GM11168 (cell line): ENCODE results near the gene OGDH.
"Not testable (repeated sequence)": the region's sequence is repeated elsewhere in the genome, so short reads cannot be mapped to it uniquely, and the experiment has no call there.

ENCODE experiments used
- in situ Hi-C: fragments of 300-500 bp; cut with MboI; formaldehyde crosslinking; loops from one replicate; pipeline ENCODE4 v1.12.0; 2022; ENCODE audit warnings: low sequenced_read_pairs; ENCODE audit not compliant: unreplicated experiment

Gene OGDH

GRCh38 chr7:44727158-44727936 is 120.9 kb downstream of the OGDH start:
- in situ Hi-C loops: no loop called here

DNA sequence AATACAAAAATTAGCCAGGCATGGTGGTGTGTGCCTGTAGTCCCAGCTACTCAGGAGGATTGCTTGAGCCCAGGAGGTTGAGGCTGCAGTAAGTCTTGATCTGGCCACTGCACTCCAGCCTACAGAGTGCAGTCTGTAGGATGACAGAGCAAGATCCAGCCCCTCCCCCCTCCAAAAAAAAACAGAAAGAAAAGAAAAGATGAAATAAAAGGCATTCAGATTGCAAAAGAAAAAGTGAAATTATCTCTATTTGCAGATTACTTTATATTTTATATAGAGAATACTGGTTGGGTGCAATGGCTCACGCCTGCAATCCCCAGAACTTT is 121.5 kb downstream of the OGDH start:
- in situ Hi-C loops: no loop called here

DNA sequence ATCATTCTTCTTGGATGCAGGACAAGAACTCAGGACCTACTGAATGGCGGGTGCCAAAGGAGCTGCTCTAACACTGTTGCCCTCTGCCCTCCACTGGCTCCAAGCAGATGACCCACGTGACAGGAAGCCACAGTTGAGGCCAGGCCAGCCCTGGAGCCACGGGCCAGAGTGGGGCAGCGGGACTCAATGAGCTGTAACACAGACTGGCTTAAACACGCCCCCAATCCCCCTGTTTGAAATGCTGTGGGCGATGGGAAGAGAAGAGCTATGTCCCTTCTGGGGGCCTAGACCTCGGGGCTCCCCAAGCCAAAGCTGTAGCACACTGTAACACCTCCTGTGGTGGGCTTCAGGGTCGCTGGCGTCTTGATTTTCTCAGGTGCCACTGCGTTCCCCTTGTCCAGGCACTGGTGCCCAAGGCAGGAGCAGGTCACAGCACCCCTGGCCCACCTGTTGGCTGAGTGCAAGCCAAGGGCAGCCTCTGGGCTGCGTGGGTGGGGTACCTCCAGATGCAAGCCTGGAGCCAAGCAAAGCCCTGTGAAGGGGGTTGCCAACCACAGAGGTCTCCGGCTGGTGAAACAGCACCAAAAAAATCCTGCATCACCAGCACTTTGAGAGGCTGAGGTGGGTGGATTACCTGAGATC is 123.6 kb downstream of the OGDH start:
- in situ Hi-C loops: no loop called here

DNA sequence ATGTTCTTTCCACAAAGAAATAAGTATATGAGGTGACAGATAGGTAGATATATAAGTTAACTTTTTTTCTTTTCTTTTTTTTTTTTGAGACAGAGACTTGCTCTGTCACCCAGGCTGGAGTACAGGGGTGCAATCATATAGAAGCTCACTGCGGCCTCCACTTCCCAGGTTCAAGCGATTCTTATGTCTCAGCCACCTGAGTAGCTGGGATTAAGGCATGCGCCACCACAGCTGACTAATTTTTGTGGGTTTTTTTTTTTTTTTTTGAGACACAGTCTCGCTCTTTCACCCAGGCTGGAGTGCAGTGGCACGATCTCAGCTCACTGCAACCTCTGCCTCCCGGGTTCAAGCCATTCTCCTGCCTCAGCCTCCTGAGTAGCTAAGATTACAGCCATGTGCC is 126.5 kb downstream of the OGDH start:
- in situ Hi-C loops: not testable (repeated sequence)

- in situ Hi-C loops: no loop called here
Measured at GRCh38 chr7:44733708-44734481, 127.5 kb downstream of the OGDH start.

GRCh38 chr7:44735403-44736165 is 129.2 kb downstream of the OGDH start:
- in situ Hi-C loops: no loop called here

- in situ Hi-C loops: no loop called here
Measured at GRCh38 chr7:44736896-44737295, 130.5 kb downstream of the OGDH start.

- in situ Hi-C loops: no loop called here
Measured at GRCh38 chr7:44738051-44738723, 131.8 kb downstream of the OGDH start.

DNA sequence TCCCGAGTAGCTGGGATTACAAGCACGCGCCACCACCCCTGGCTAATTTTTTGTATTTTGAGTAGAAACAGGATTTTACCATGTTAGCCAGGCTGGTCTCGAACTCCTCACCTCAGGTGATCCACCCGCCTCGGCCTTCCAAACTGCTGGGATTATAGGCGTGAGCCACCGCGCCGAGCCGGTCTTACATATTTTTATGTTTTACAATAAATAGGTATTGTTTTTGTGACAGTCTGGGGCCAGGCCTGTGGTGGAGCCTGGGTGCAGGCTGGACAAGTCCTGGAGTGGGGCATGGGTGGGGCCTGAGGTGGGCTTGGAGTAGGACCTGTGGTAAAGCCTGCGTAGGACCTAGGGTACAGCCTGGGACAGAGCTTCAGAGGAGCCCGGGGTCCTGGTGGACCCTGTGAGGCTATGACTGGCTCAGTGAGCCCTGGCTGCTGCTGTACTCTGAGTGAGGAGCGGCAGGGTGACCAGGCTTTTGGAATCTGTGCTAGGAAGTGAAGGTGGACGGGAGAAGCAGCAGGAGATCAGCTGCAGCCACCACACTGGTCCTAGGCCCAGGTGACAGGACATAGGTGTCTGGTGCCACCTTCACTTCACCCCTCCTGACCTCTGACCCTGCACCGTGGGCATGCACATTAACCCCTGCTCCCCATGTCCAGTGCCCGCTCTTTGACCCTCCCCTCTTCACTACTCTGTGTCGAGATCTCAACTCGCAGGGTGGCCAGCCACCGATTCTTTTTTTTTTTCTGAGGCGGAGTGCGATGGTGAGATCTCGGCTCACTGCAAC is 132.6 kb downstream of the OGDH start:
- in situ Hi-C loops: no loop called here

DNA sequence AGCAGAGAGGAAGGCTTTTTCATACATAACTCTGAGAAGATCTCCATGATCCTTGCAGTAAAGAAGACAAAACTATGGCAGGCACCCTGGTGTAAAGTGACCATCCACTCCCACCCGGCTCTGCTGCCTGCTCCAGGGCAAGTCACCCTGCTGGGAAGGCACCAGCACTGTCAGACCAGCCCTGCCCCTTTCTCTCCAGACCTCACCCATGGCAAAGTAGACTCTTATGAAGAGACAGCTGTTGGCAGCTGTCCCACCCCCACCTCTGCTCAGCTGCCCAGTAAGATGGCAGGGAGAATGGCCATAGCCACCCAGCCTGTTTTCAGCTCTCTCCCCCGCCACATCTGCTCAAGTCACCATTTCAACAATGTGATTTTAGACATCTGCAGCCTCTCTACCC is 133.6 kb downstream of the OGDH start:
- in situ Hi-C loops: no loop called here

DNA sequence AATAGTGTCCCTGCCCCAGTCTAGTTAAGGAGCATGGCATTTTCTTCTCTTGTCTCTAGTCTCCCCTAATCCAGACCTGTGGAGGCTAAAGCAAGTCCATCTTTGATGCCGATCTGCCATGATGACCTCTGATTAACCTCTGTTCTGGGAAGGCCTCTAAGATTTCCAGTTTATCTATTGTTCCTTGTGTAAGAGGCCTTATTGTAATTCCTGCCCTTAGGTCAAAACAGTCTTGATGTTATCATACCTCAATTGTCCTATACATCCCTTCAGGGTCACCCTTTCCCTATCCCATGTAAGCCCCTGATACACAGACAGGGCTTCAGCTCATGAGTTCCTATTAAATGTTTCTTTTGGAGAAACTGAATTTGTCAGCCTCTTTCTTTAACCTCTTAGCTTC is 137.3 kb downstream of the OGDH start:
- in situ Hi-C loops: no loop called here

DNA sequence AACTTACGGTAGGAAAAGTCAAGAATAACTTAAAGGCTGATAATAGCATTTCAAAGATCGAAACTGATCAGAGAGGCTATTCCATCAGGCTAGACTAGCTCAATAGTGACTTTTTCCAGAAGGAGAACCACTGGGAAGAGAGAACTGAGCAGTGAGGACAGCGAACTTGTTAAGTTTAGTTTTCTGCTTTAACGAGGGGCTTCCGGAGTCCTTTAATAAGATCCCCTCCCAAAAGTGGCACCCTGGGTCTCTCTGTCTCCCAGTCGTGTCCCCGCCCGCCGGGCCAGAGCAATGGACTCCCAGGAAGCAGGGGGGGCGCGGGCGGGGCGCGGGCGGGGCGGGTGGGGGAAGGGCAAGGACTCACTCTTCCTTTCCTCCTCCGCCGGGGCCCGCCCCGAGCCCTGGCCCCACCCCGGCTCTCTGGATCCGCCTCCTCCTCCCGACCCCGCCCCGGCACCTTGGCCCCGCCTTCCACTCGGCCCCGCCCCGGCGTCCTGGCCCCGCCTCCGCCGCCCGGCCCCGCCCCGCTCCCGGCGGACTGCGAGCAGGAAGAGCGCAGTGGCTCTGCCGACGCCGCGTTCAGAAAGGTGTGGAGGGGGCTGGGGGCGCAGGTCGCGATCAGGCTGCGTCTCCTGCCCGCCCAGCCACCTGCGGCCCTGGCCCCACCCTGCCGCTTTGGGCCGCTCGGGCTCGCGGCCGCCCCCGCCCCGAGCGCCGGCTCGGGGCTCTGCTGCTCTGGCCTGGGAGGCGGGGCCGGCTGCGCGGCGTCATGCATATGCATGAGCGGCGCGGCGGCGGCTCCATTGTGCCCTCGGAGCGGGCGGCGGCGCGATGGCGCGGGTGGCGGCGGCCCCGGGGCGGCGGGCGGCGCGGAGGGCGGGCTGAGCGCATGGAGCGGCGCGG is 141.9 kb downstream of the OGDH start, which contains the start of gene ZMIZ2:
Gene ZMIZ2 (plus strand): TSS at position 803 of the 903 bp plus-strand sequence. CDS start 7,403 bp downstream, outside the sequence.
- in situ Hi-C loops: no loop called here

DNA sequence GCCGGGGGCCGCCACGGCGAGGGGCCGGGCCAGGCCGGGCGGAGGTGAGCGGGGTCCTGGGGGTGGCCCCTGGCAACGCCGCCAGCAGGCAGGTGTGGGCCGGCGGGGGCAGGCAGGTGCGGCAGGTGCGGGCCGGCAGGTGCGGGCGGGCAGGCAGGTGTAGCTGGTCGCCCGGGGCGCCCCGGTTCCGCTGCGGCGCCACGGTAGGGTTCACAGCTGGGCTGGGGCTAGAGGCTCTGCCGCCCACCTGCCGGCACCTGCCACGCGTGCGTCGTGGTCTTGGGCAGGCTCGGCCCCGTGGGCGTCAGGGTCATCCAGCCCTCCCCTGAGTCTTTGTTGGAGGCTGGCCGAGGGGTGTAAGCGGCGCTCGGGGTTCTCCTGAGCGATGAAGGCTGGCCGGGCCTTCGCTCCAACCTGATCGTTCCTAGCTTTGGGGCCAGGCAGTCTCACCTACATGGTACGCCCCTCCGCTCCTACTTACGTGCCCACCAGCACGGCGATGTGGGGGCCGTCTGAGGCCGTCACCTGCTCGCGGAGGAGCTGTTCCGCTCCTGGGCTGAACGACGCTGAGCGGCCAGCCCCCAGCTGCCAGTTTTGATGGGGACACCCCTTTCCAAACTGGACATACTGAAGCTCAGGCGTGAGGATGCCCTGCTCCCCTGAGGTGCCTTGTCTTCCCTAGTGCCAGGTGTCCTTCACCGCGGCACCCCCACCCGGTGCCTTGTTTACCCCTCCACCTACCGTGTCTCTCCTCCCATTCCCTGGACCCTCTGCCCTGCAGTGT is 142.7 kb downstream of the OGDH start:
- in situ Hi-C loops: no loop called here

DNA sequence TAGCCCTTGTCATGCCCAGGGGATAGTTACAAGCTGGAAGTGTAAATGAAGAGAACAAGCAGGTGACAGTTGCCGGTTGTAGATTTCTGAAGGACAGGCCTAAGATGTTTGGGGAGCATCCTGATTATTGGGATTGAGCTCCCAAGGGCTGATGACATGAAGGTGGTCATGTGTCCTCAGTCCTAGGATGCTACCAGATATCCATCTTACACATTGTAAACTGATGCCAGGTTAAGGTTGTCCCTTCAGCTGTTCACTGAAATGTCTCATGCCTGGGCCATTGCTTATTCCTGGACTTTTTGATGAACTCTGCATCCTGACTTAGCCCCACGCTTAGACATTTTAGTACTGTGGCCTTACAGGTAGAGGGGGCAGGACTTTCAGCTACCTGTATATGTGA is 143.6 kb downstream of the OGDH start:
- in situ Hi-C loops: loop anchor here (25.0 kb wide), 1 partner anchor 163 kb away; the partner anchor contains the start of gene TMED4

GRCh38 chr7:44750424-44750823 is 144.0 kb downstream of the OGDH start:
- in situ Hi-C loops: loop anchor here (25.0 kb wide), 1 partner anchor 163 kb away; the partner anchor contains the start of gene TMED4

GRCh38 chr7:44750921-44751571 is 144.6 kb downstream of the OGDH start:
- in situ Hi-C loops: loop anchor here (25.0 kb wide), 1 partner anchor 164 kb away; the partner anchor contains the start of gene TMED4

GRCh38 chr7:44752822-44753221 is 146.4 kb downstream of the OGDH start:
- in situ Hi-C loops: loop anchor here (25.0 kb wide), 1 partner anchor 166 kb away; the partner anchor contains the start of gene TMED4
